Stimulated activated CD4-positive, alpha-beta T cell treated with anti-CD3 and anti-CD28 coated beads, Interleukin-4, amount 100 ng/mL, for 48 hours (primary cell): ENCODE data around the gene UNC5B.

ENCODE experiments used
- DNase-seq, 2 donors: peaks; one replicate each; pipeline ENCODE4 v3.0.0-alpha.2; 2020; ENCODE audit warnings: low read depth in 2 of 2

The UNC5B gene

DNA sequence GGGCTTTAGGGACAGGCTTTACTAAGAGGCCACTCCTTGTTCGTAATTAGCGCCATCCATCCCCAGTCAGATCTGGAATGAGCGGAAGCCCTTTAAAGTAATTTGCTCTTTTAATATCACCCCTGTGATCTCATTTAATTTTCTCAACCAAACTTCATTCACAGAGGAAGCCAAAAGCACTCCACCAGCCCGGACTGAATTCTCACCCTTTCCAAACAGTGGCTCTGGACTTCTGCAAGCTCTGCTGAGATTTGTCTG, 43.1 kb downstream of the UNC5B start:
- DNase-seq = no peak

GRCh38 chr10:71255808-71256660, 43.7 kb downstream of the UNC5B start:
- DNase-seq = no peak

DNA sequence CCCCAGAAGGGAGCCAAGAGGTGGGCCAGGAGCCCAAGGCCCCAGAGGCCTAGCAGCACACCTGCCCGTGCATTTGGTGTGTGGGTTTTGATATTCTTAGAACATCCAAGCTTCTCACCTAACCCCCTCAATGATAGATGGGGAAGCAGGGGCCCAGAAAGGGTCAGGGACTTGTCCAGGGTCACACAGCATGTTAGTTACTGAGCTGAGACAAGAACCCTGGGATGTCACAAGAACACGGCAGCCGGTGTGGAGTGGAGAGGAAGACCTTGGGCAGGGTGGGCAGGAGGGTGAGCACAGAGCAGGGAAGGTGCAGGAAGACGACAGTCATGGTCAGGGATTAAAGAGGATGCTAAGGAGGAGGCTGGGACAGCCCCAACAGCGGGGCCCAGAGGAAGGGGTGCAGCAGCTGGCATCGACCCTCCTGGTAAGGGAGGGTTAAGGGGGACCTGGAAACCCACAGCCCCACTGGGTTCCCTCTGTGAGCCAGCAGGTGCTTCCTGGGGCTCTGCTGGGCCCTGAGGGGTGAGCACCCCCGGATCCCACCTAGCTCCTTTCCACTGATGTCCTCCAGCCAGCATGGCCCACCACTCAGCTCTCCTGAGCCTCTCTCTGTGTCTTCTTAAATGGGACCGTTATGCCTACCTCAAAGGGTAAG, 44.4 kb downstream of the UNC5B start:
- DNase-seq = no peak

GRCh38 chr10:71257319-71257997, 45.1 kb downstream of the UNC5B start:
- no peak for DNase-seq

DNA sequence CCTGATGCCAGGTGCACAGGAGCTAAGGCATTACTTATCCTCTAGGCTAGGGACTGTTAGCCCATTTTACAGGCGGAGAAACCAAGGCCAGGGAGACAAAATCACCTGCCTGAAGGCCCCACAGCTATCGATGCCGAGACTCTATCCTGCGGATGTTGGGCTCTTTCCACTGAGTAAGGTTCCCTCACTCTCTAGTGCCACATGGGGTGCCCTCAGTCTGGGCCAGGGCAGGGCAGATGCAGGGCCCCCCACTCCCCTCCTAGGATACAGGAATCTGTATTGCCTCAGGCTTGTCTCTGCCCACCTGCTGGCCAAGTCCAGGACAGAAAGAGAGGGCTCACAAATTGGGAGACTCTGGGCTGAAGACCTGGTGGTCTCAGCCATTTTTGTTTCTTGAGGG, 45.7 kb downstream of the UNC5B start:
- DNase-seq = no peak

DNA sequence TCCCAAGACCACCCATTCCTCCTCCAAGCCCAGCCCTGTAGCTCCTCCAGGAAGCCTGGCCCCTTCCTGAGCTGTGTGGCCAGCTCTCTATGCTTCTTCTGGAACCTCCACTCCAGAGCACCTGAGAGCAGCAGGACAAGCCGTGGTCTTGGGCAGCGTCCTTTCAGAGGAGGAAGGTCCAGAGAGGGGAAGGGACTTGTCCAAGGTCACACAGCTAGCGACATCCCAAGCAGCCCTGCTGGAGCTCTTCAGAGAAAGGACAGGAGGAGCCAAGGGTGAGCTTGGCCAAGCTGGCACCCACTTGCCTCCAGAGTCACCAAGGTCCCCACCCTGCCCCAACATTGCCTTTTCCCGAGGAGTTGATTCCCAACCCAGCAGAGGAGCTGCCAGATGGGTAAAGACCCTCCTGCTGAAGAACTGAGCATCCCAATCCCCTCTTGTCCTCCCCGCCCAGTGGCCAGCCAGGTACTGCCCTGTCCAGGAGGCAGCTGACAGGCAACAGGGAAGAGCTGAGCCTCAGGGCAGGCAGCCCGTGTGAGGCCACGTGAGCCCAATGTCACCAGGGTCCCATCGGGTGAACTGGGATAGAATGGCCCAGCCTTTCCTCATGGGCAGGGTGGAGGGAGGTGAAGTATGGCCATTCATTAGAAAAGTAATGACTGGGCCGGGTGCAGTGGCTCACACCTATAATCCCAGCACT, 46.2 kb downstream of the UNC5B start:
- DNase-seq = no peak

DNA sequence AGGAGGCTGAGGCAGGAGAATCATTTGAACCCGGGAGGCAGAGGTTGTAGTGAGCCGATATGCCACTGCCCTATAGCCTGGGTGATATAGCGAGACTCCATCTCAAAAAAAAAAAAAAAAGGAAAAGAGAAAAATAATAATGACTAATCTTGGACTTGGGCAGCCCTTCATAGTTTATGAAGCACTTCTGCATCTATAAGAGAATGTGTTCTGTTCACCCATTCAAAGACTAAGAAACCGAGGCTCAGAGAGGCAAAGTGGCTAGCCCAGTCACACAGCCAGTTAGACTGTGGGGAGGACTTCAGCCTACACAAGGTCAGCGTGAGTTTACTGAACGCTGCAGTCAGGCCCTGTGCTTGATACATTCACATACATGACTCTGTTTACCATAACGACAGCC, 46.9 kb downstream of the UNC5B start:
- no peak for DNase-seq

DNA sequence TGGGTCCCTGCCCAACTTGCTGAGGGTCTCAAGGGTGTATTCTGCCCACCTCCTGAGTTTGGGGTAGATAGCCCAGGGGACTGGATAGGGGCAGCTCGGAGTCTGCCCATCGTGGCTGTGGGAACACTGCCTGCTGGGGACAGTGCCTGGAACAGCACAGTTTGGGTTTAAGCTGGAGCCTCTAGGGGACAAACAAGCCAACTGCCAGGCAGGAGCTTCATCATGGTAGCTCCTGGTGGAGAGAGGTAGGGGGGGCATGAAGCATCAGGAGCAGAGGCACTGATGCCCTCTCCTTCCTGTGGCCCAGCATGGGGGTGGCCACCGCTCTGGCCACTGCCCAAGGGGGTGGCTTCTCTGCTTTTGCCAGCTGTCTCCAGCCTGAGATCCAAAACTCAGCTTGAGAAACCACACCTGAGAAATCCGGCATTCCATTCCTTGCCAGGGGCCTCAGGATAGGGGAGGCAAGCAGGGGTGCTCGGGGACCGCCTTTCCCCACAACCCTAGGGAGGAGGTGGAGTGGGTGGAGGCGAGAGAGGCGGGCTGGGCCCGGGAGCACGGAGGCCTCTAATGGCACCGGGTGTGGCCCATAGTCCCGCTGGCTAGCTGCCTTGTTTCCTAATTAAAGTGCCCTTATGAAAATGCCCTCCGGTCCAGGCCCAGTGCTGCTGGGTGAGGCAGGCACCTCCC, 47.6 kb downstream of the UNC5B start:
- DNase-seq = no peak

GRCh38 chr10:71260622-71261325, 48.4 kb downstream of the UNC5B start:
- DNase-seq = no peak

DNA sequence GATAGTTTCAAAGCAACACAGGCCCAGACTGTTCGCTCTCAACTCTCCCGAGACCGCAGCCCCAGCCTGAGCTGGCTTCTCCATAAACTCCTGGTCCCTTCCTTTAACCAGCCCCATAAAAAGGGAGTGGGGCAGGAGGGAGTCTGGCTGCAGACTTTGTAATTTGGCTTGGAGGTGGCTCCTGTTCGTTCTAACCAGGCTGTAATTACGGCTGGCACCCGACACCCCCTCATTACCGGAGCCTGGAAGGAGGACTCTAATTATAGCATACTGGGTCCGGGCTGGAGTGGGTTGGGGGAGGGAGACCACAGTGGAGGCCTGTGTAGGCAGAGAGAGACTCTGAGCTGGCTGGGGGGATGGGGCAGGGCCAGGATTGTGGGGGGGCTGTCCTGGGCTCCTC, 49.7 kb downstream of the UNC5B start:
- no peak for DNase-seq

- DNase-seq = no peak
These were observed 50.4 kb downstream of the UNC5B start for GRCh38 chr10:71262817-71263216.

DNA sequence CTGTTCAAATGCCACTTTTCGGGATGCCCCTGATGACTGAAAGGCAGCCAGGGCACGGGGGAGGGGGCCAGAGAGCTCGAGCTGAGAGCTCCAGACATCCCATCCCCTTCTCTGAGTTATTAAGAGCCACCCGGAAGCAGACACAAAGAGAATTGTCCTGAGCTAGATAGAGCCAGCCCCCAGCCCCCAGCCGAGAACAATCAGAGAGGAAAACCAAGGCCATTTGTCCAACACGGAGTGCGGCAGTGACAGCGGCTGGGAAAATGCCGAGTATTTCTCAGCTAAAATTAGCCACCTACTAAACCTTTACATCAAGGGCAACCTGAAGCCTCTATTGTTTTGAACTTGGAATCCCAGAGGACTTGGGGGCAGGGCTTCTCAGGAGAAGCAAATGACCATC, 51.0 kb downstream of the UNC5B start:
- DNase-seq = no peak

- no peak for DNase-seq
These were observed 52.2 kb downstream of the UNC5B start for GRCh38 chr10:71264345-71265200.

DNA sequence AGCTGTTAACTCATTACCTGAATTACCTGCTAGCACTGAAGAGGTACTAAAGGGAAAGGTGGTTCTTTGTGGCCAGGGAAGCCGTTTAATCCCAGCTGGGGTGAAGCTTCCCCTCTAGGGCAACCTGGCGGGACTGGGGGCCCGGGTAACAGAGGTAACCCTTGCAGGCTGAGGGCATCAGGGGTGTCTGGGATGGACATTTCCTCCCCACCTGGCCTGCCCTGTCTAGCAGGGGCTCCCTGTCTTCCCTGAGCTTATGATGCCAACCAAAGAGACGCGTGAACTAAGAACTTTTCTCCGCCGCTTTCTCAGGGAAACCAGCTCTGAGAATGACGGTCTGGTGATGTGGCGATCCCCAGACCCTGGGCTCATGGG, 52.8 kb downstream of the UNC5B start:
- no peak for DNase-seq

DNA sequence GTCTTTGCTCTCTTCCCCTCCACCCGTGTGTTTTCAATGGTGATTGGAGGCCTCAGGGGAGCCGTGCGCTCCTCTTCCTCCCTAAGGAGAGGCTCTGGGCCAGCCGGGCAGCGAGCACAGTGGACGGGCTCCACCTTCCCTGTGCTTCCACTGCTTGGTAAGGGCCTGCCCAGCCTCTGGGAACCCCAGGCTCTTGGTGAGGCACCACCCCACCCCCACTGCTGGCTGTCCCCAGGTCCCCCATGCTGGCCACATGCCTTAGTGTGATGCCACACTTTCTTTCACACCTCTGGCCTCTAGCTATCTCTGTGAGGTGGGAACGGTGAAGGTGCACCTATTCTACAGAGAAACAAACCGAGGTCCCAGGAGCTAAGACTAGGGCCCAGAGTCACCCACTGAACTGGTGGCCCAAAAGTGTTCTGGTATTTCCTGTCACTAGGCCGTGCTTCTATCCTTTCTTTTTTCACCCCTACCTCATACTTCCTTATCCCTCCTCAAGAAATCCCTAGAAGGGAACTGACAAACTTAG, 53.3 kb downstream of the UNC5B start:
- DNase-seq = no peak

GRCh38 chr10:71266147-71266917, 54.0 kb downstream of the UNC5B start:
- no peak for DNase-seq

DNA sequence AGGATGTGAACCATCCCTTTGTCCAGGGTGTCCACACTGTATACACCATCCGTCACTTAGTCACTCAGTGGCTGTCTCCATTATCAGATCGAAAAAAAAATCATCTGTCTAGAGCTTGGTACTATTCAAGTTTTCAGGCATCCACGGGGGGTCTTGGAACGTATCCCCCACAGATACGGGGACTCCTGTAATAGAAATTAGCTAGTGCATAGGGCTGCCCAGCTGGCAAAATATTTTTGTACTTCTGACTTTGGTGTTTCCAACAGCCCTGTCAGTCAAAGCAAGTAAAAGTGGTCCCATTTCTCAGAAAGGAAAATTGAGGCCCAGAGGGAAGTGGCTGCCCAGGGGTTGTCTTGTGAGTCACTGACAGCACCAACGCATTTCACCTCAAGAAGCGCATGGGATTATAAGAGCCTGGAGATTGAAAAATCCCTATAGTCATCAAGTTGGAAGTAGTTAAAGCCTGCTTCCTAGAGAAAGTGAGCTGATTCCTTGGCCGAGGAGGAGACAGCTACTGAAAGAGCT, 54.6 kb downstream of the UNC5B start:
- no peak for DNase-seq

DNA sequence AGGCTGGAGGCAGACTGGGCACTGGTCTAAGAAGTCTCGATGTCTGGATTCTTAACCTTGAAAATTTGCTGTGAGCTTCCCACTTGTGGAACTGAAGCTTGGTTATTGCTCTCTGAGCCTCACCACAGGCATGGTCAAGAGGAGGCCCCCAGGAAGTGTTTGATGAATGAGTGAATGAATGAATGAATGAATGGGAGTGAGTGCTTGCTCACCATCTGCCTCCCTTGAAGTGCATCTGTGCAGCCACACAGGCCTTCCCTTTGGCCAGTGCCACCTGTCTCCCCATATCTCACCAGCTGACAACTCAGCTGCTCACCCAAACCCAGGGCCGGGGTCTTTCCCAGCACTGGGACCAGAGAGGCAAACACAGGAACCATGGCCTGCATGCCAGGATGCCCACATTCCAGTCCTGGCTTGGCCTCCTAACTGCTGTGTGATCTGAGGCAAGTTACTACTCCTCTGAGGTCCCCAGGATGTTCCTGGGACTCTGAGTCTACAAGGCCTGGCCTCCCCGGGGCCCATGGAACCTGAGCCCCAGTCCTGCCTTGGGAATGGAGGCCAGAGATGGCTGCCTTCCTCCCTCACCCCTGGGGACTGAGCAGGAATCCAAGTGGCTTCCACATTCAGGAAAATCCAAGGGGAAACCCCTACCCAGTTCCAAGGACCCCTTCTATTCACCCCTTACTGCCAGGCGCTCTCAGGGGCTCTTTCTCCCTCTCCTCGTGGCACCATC, 55.3 kb downstream of the UNC5B start:
- no peak for DNase-seq
